GM12878 (cell line): ENCODE measurements around the gene CNTNAP2. TPM values are rescaled to one million over a fixed set of nuclear protein-coding genes. Genes with fewer than 3 reads are reported as not detected.

Experiments
- ATAC-seq: fragments of 200-7000 bp; cut with Tn5 transposase; 3 replicates; pipeline ENCODE4 v1.9.1; 2020; ENCODE audit warnings: mild to moderate bottlenecking, moderate library complexity
- BruUV-seq: library from RNA; stranded (reverse); fragments of 400-500 nt; replicated peaks from 2 replicates; lab custom pipeline; 2021; lab: Mats Ljungman, UMichigan
- CTCF ChIA-PET: fragments of 300-600 bp; sonication (Branson Sonifier 250); formaldehyde crosslinking; extraction: SDS; loops from one replicate; lab custom pipeline; 2021; ENCODE audit warnings: inconsistent platforms; lab: Yijun Ruan, JAX
- POLR2A ChIA-PET: fragments of 350-600 bp; formaldehyde crosslinking; extraction: SDS; loops from one replicate; lab custom pipeline; 2021; ENCODE audit warnings: inconsistent platforms; lab: Charles Lee
- RAD21 ChIA-PET: fragments of 300-600 bp; sonication (Branson Sonifier 250); formaldehyde crosslinking; loops from one replicate; lab custom pipeline; 2023; ENCODE audit warnings: antibody characterized with exemption; ENCODE audit not compliant: unreplicated experiment; lab: Charles Lee
- SMC1A ChIA-PET: fragments of 300-600 bp; sonication (Branson Sonifier 250); formaldehyde crosslinking; loops from one replicate; lab custom pipeline; 2023; ENCODE audit not compliant: unreplicated experiment, uncharacterized antibody; lab: Charles Lee
- DNase-seq: peaks from one replicate; pipeline ENCODE4 v3.0.0-alpha.2; 2011; ENCODE audit warnings: low read depth, low spot score
- FAIRE-seq: peaks from 3 replicates; lab custom pipeline; 2011; peaks lifted over from hg19 to GRCh38; lab: Jason Lieb, UNC
- H2AFZ ChIP-seq: 2 replicates; pipeline ENCODE4 v1.6.0; 2011; ENCODE audit warnings: low read depth, low read length, control low read depth; ENCODE audit not compliant: control insufficient read depth
- H3K27ac ChIP-seq: 2 replicates; pipeline ENCODE4 v1.5.1; 2011; ENCODE audit warnings: control low read depth; ENCODE audit not compliant: control insufficient read depth, insufficient read depth
- H3K27me3 ChIP-seq, 2 experiments: replicated peaks in 1 of 2; 2 replicates each; pipeline versions ENCODE4 v1.6.0 to v1.6.1; 2011; ENCODE audit warnings: low read length in 1 of 2; ENCODE audit not compliant: control insufficient read depth in 2 of 2, insufficient read depth in 2 of 2
- H3K36me3 ChIP-seq, 2 experiments: 2 replicates each; pipeline ENCODE4 v1.5.1; 2011; ENCODE audit warnings: low read length in 1 of 2; ENCODE audit not compliant: control insufficient read depth in 2 of 2, insufficient read depth in 2 of 2
- H3K4me1 ChIP-seq: 2 replicates; pipeline ENCODE4 v1.6.1; 2011; ENCODE audit warnings: mild to moderate bottlenecking, low read length, moderate library complexity, mixed read lengths; ENCODE audit not compliant: control insufficient read depth, insufficient read depth
- H3K4me2 ChIP-seq: 2 replicates; pipeline ENCODE4 v1.6.0; 2011; ENCODE audit warnings: control low read depth; ENCODE audit not compliant: control insufficient read depth, insufficient read depth
- H3K4me3 ChIP-seq: fragments of 200-600 bp; sonication (generic); 2 replicates; pipeline ENCODE4 v1.5.1; 2016
- H3K79me2 ChIP-seq: 2 replicates; pipeline ENCODE4 v1.6.0; 2011; ENCODE audit warnings: low read length; ENCODE audit not compliant: control insufficient read depth, insufficient read depth
- H3K9ac ChIP-seq: 2 replicates; pipeline ENCODE4 v1.8.0; 2011; ENCODE audit warnings: low read length, control low read depth, mixed read lengths; ENCODE audit not compliant: control insufficient read depth, insufficient read depth
- H3K9me3 ChIP-seq: replicated peaks from 3 replicates; pipeline ENCODE4 v1.5.1; 2011; ENCODE audit warnings: mild to moderate bottlenecking, low read length; ENCODE audit not compliant: control insufficient read depth, insufficient read depth
- H4K20me1 ChIP-seq: 2 replicates; pipeline ENCODE4 v1.6.0; 2011; ENCODE audit not compliant: control insufficient read depth, insufficient read depth
- E4F1 ChIP-seq: fragments of 450-650 bp; IDR thresholded peaks from 2 replicates; pipeline ENCODE4 v1.6.1; 2018; ENCODE audit warnings: borderline replicate concordance, mild to moderate bottlenecking; ENCODE audit not compliant: partially characterized antibody
- ELK1 ChIP-seq: IDR thresholded peaks from 2 replicates; pipeline ENCODE4 v1.6.1; 2012; ENCODE audit warnings: low read depth, low read length, improper control_type of control experiment
- MTA3 ChIP-seq: IDR thresholded peaks from 2 replicates; pipeline ENCODE4 v1.6.1; 2012; ENCODE audit warnings: low read length, inconsistent platforms, borderline replicate concordance
- MXI1 ChIP-seq: fragments of 150-350 bp; IDR thresholded peaks from 2 replicates; pipeline ENCODE4 v1.6.1; 2011; ENCODE audit warnings: low read depth, mild to moderate bottlenecking, inconsistent platforms, low read length, improper control_type of control experiment
- WGBS: methylation state at CpG from one replicate; pipeline ENCODE4 v1.1.6; 2016; ENCODE audit warnings: low lambda C conversion rate; ENCODE audit not compliant: insufficient replicate concordance, insufficient coverage; ENCODE audit errors: missing lambda C conversion rate; 5-methylcytosine and 5-hydroxymethylcytosine counted together
- in situ Hi-C: fragments of 300-500 bp; cut with MboI; formaldehyde crosslinking; loops from 9 replicates; pipeline ENCODE4 v1.14.3; 2018; ENCODE audit warnings: mixed read lengths
- intact Hi-C: fragments of 100-400 bp; cut with micrococcal nuclease; formaldehyde crosslinking; loops from one replicate; pipeline ENCODE4 v1.14.2; 2022; ENCODE audit not compliant: unreplicated experiment
- polyA plus RNA-seq, 11 experiments: library from polyadenylated mRNA; depleted of rRNA in 4 of 11; unstranded in 6 of 11; stranded (reverse) in 5 of 11; fragments of >200 nt; fragmentation: Nextera tagmentation in 4 of 11; fragmentation: Illumina TruSeq in 1 of 11; extraction: Ambion mirVana in 4 of 11; extraction: Trizol in 1 of 11; gene quantifications; 1 replicate in 1 of 11; 2 replicates in 10 of 11; pipeline versions ENCODE4 v1.2.1 to v1.2.3, GENCODE V29; 2011 to 2016; ENCODE audit warnings: inconsistent platforms in 2 of 11, missing spikeins in 2 of 11, low read depth in 1 of 11
- total RNA-seq, 4 experiments: library from RNA; depleted of rRNA in 3 of 4; stranded (reverse); fragments of >200 nt in 3 of 4; fragmentation: Illumina TruSeq in 1 of 4; extraction: Trizol in 1 of 4; gene quantifications; 2 replicates each; pipeline versions ENCODE4 v1.2.1 to v1.2.3, GENCODE V29; 2013 to 2021

The CNTNAP2 gene
- total and polyA plus RNA-seq, 10 of the 15 experiments (the other 5 are each of a cell fraction or from before 2014, with no cell fraction given) = 0.03 to 0.08 (median 0.03) TPM; not detected in 7

- TF ChIP-seq ELK1 = no peak
Measured at GRCh38 chr7:146136357-146136875, 19.8 kb downstream of the CNTNAP2 start (continued).

- no TSS peak for BruUV-seq
- no peak overlapping the region for H2AFZ ChIP-seq
- no peak for DNase-seq
- WGBS = 4% methylated on average over 4 of the region's 4 CpGs
- SMC1A ChIA-PET = no interaction called here
- TF ChIP-seq MXI1 = no peak
- TF ChIP-seq E4F1 = no peak
- no peak for TF ChIP-seq MTA3
- TF ChIP-seq, all 136 proteins: peak for 0
- Histone ChIP-seq H3K27me3 (no peaks in the 10 kb centered on the region), H3K4me2 (no peak overlapping the region), H3K9ac (no peak overlapping the region), H3K4me1 (no peaks in the 10 kb centered on the region), H3K9me3 (no peaks in the 10 kb centered on the region), H3K4me3 (no peak overlapping the region), H3K79me2 (no peaks in the 10 kb centered on the region), H3K27ac (no peak overlapping the region), H4K20me1 (no peaks in the 10 kb centered on the region), H3K36me3 (no peaks in the 10 kb centered on the region)
- RAD21 ChIA-PET = no interaction called here
- ATAC-seq (no peak), FAIRE-seq (peak; percentile 57)
- POLR2A ChIA-PET = no interaction called here
- in situ Hi-C loops (no loop called here), intact Hi-C loops (no loop called here)
- CTCF ChIA-PET = no interaction called here
Measured at GRCh38 chr7:146138926-146139325, 22.3 kb downstream of the CNTNAP2 start.
